H1 (cell line): Measurements from ENCODE around the gene ARF6. TPM values are rescaled to one million over a fixed set of nuclear protein-coding genes. Genes with fewer than 3 reads are reported as not detected.

Experiments
- CTCF ChIA-PET: fragments of 300-600 bp; sonication (Branson Sonifier 250); formaldehyde crosslinking; loops from one replicate; lab custom pipeline; 2021; ENCODE audit not compliant: partially characterized antibody; lab: Charles Lee
- POLR2A ChIA-PET: fragments of 300-600 bp; sonication (Branson Sonifier 250); formaldehyde crosslinking; loops from one replicate; lab custom pipeline; 2021; ENCODE audit warnings: inconsistent platforms; ENCODE audit not compliant: partially characterized antibody; lab: Charles Lee
- DNase-seq, 2 experiments: peaks; one replicate each; pipeline versions ENCODE4 v3.0.0 to v3.0.0-alpha.2; 2010 to 2022; ENCODE audit warnings: low spot score in 2 of 2, low read depth in 1 of 2, mixed read lengths in 1 of 2
- FAIRE-seq: peaks from 2 replicates; lab custom pipeline; 2011; peaks lifted over from hg19 to GRCh38; lab: Jason Lieb, UNC
- H2AFZ ChIP-seq: 2 replicates; pipeline ENCODE4 v1.8.1; 2012; ENCODE audit warnings: low read length, inconsistent platforms
- H2AK5ac ChIP-seq: 2 replicates; pipeline ENCODE4 v1.6.1; 2013; ENCODE audit warnings: low read depth, low read length
- H2BK120ac ChIP-seq: replicated peaks from 2 replicates; pipeline ENCODE3; 2013; ENCODE audit warnings: low read depth, low read length, inconsistent platforms
- H2BK12ac ChIP-seq: 2 replicates; pipeline ENCODE4 v1.6.1; 2013; ENCODE audit warnings: low read depth, low read length
- H2BK15ac ChIP-seq: 2 replicates; pipeline ENCODE4 v1.6.1; 2013; ENCODE audit warnings: low read length
- H2BK20ac ChIP-seq: 2 replicates; pipeline ENCODE4 v1.6.1; 2013; ENCODE audit warnings: low read length
- H2BK5ac ChIP-seq: 2 replicates; pipeline ENCODE4 v1.6.1; 2013; ENCODE audit warnings: low read depth, low read length
- H3K14ac ChIP-seq: 2 replicates; pipeline ENCODE4 v1.6.1; 2013; ENCODE audit warnings: inconsistent platforms; ENCODE audit not compliant: insufficient read length
- H3K18ac ChIP-seq: 2 replicates; pipeline ENCODE4 v1.6.1; 2013; ENCODE audit warnings: low read length; ENCODE audit errors: extremely low read depth
- H3K23ac ChIP-seq: 2 replicates; pipeline ENCODE4 v1.6.1; 2013; ENCODE audit warnings: inconsistent platforms; ENCODE audit not compliant: insufficient read length
- H3K23me2 ChIP-seq: 2 replicates; pipeline ENCODE4 v1.6.1; 2013; ENCODE audit warnings: low read depth, low read length
- H3K27ac ChIP-seq: 2 replicates; pipeline ENCODE4 v1.6.1; 2011; ENCODE audit warnings: low read depth, low read length, inconsistent platforms
- H3K27me3 ChIP-seq, 4 experiments: replicated peaks in 1 of 4; 1 replicate in 1 of 4; 2 replicates in 3 of 4; pipeline versions ENCODE4 v1.6.1 to v1.8.1; 2011 to 2013; ENCODE audit warnings: low read length in 3 of 4, mild to moderate bottlenecking in 3 of 4, inconsistent platforms in 2 of 4, mixed read lengths in 2 of 4, moderate library complexity in 1 of 4; ENCODE audit not compliant: control insufficient read depth in 3 of 4, insufficient read depth in 3 of 4; ENCODE audit errors: extremely low read depth in 1 of 4
- H3K36me3 ChIP-seq, 4 experiments: 2 replicates each; pipeline versions ENCODE4 v1.6.1 to v1.8.1; 2011 to 2013; ENCODE audit warnings: mild to moderate bottlenecking in 4 of 4, low read length in 3 of 4, moderate library complexity in 2 of 4, control low read depth in 1 of 4, inconsistent platforms in 1 of 4; ENCODE audit not compliant: insufficient read depth in 4 of 4, control insufficient read depth in 2 of 4
- H3K4ac ChIP-seq: replicated peaks from 2 replicates; pipeline ENCODE3; 2013; ENCODE audit warnings: low read length, low read depth, mixed read lengths, inconsistent platforms; ENCODE audit not compliant: insufficient read length
- H3K4me1 ChIP-seq, 4 experiments: replicated peaks in 1 of 4; 1 replicate in 1 of 4; 2 replicates in 3 of 4; pipeline versions ENCODE4 v1.6.1 to v1.8.1; 2011 to 2013; ENCODE audit warnings: low read length in 3 of 4, inconsistent platforms in 2 of 4, mixed read lengths in 1 of 4; ENCODE audit not compliant: insufficient read depth in 4 of 4, control insufficient read depth in 3 of 4
- H3K4me2 ChIP-seq, 2 experiments: 2 replicates each; pipeline versions ENCODE4 v1.6.1 to v1.8.1; 2011 to 2013; ENCODE audit warnings: low read depth in 2 of 2, low read length in 2 of 2, control low read depth in 1 of 2, inconsistent platforms in 1 of 2, mild to moderate bottlenecking in 1 of 2; ENCODE audit not compliant: insufficient read depth in 1 of 2
- H3K4me3 ChIP-seq, 4 experiments: fragments of 200-600, 300-600 bp in 1 of 4; sonication (generic), shearing (Covaris generic), sonication (Bioruptor Twin) in 1 of 4; 2 replicates each; pipeline versions ENCODE4 v1.5.1 to v1.8.1; 2011 to 2016; ENCODE audit warnings: low read length in 4 of 4, low read depth in 3 of 4, control low read depth in 2 of 4, inconsistent platforms in 2 of 4, mild to moderate bottlenecking in 2 of 4, mixed read lengths in 1 of 4, moderate library complexity in 1 of 4; ENCODE audit not compliant: insufficient read depth in 2 of 4; ENCODE audit errors: extremely low read depth in 1 of 4
- H3K56ac ChIP-seq: replicated peaks from 2 replicates; pipeline ENCODE3; 2013; ENCODE audit warnings: low read depth, mild to moderate bottlenecking, mixed read lengths, low read length, inconsistent platforms; ENCODE audit not compliant: insufficient read length
- H3K79me1 ChIP-seq: 2 replicates; pipeline ENCODE4 v1.6.1; 2013; ENCODE audit warnings: low read depth, low read length, control low read depth
- H3K79me2 ChIP-seq, 2 experiments: 2 replicates each; pipeline versions ENCODE4 v1.6.1 to v1.8.1; 2012 to 2013; ENCODE audit warnings: low read length in 2 of 2, mild to moderate bottlenecking in 2 of 2, inconsistent platforms in 1 of 2; ENCODE audit not compliant: insufficient read depth in 2 of 2, control insufficient read depth in 1 of 2
- H3K9ac ChIP-seq, 4 experiments: replicated peaks in 1 of 4; 1 replicate in 1 of 4; 2 replicates in 3 of 4; pipeline versions ENCODE4 v1.6.1 to v1.8.1; 2011 to 2013; ENCODE audit warnings: low read depth in 3 of 4, low read length in 3 of 4, control low read depth in 2 of 4, mild to moderate bottlenecking in 2 of 4, moderate library complexity in 2 of 4, inconsistent platforms in 1 of 4; ENCODE audit errors: extremely low read depth in 1 of 4
- H3K9me3 ChIP-seq, 2 experiments: 2 replicates each; pipeline versions ENCODE4 v1.6.1 to v1.8.1; 2012 to 2013; ENCODE audit warnings: mild to moderate bottlenecking in 2 of 2, moderate library complexity in 2 of 2, control low read depth in 1 of 2, inconsistent platforms in 1 of 2, low read depth in 1 of 2, low read length in 1 of 2, mixed read lengths in 1 of 2; ENCODE audit not compliant: insufficient read depth in 2 of 2
- H4K20me1 ChIP-seq, 2 experiments: replicated peaks in 1 of 2; 2 replicates each; pipeline versions ENCODE3 to v1.8.1; 2011 to 2013; ENCODE audit warnings: inconsistent platforms in 2 of 2, low read length in 2 of 2, mild to moderate bottlenecking in 1 of 2; ENCODE audit not compliant: insufficient read depth in 2 of 2, control insufficient read depth in 1 of 2
- H4K5ac ChIP-seq: 2 replicates; pipeline ENCODE4 v1.6.1; 2013; ENCODE audit warnings: low read length, low read depth, mixed read lengths, inconsistent platforms; ENCODE audit not compliant: insufficient read length
- H4K8ac ChIP-seq: 2 replicates; pipeline ENCODE4 v1.8.0; 2013; ENCODE audit warnings: mild to moderate bottlenecking, moderate library complexity, low read length, inconsistent platforms; ENCODE audit not compliant: insufficient read depth; ENCODE audit errors: extremely low read depth
- H4K91ac ChIP-seq: replicated peaks from 2 replicates; pipeline ENCODE3; 2013; ENCODE audit warnings: low read length, mixed read lengths, inconsistent platforms; ENCODE audit not compliant: insufficient read length
- CEBPB ChIP-seq: IDR thresholded peaks from 2 replicates; pipeline ENCODE4 v1.6.1; 2012; ENCODE audit warnings: low read depth, low read length
- EP300 ChIP-seq, 2 experiments: IDR thresholded peaks; 1 replicate in 1 of 2; 2 replicates in 1 of 2; pipeline ENCODE4 v1.6.1; 2011 to 2012; ENCODE audit warnings: low read depth in 2 of 2, low read length in 2 of 2, mild to moderate bottlenecking in 2 of 2, borderline replicate concordance in 1 of 2, inconsistent platforms in 1 of 2, moderate library complexity in 1 of 2
- EZH2 ChIP-seq: fragments of 200-600 bp; sonication (generic); IDR thresholded peaks from 2 replicates; pipeline ENCODE4 v1.7.1; 2012; ENCODE audit warnings: low read depth, mild to moderate bottlenecking, moderate library complexity, low read length, inconsistent platforms; ENCODE audit not compliant: severe bottlenecking
- GTF2F1 ChIP-seq: IDR thresholded peaks from 2 replicates; pipeline ENCODE4 v1.6.1; 2012; ENCODE audit warnings: low read depth, low read length, improper control_type of control experiment, borderline replicate concordance
- JUN ChIP-seq: IDR thresholded peaks from 2 replicates; pipeline ENCODE4 v1.6.1; 2011; ENCODE audit warnings: low read depth, mild to moderate bottlenecking, improper control_type of control experiment, low read length
- KDM4A ChIP-seq: IDR thresholded peaks from one replicate; pipeline ENCODE4 v1.7.1; 2012; ENCODE audit warnings: low read depth, mild to moderate bottlenecking, moderate library complexity, low read length, inconsistent platforms; ENCODE audit not compliant: severe bottlenecking
- MAX ChIP-seq: IDR thresholded peaks from 2 replicates; pipeline ENCODE4 v1.6.1; 2012; ENCODE audit warnings: inconsistent platforms
- RXRA ChIP-seq: IDR thresholded peaks from 2 replicates; pipeline ENCODE4 v1.6.1; 2011; ENCODE audit warnings: low read depth, mild to moderate bottlenecking, low read length, moderate library complexity; ENCODE audit not compliant: insufficient read depth
- SP4 ChIP-seq: IDR thresholded peaks from 2 replicates; pipeline ENCODE4 v1.6.1; 2012; ENCODE audit warnings: low read length, inconsistent platforms
- USF2 ChIP-seq: IDR thresholded peaks from 2 replicates; pipeline ENCODE4 v1.6.1; 2011; ENCODE audit warnings: low read length, improper control_type of control experiment
- WGBS, 2 experiments: shearing (Covaris generic) in 1 of 2; methylation state at CpG; one replicate each; pipeline versions ENCODE4 v1.1.6 to v1.1.7; 2013 to 2015; ENCODE audit warnings: low lambda C conversion rate in 2 of 2, mixed read lengths in 2 of 2, inconsistent platforms in 1 of 2, low coverage in 1 of 2, missing lambda C conversion rate in 1 of 2; ENCODE audit not compliant: insufficient replicate concordance in 2 of 2, insufficient coverage in 1 of 2, insufficient read length in 1 of 2; ENCODE audit errors: extremely low coverage in 1 of 2, missing lambda C conversion rate in 1 of 2; 5-methylcytosine and 5-hydroxymethylcytosine counted together
- polyA plus RNA-seq, 7 experiments: library from polyadenylated mRNA; depleted of rRNA in 3 of 7; stranded (reverse) in 5 of 7; unstranded in 2 of 7; fragments of >200 nt in 5 of 7; fragments of 200-250 nt in 2 of 7; gene quantifications; 1 replicate in 5 of 7; 2 replicates in 1 of 7; 4 replicates in 1 of 7; pipeline versions ENCODE4 v1.2.1 to v1.2.3, GENCODE V29; 2011 to 2013; ENCODE audit warnings: missing spikeins in 2 of 7, mixed read lengths in 2 of 7
- total RNA-seq: library from RNA; stranded (reverse); fragmentation: NEBNext Ultra II Directional; extraction: Animal tissue kit (Norgen Biotek cat#: 25700); gene quantifications from 2 replicates; pipeline ENCODE4 v1.2.1, GENCODE V29; 2021

Gene ARF6
- total and polyA plus RNA-seq, 2 of the 8 experiments (the other 6 are each of a cell fraction or from before 2014, with no cell fraction given) = 17.2 to 56.7 TPM

- H3K27me3 ChIP-seq = no peaks in the 10 kb centered on the region
- H3K79me2 ChIP-seq = no peaks in the 10 kb centered on the region
- H3K18ac ChIP-seq = no peak overlapping the region
- no peak for TF ChIP-seq JUN
- no peak for TF ChIP-seq MAX
- no peak for TF ChIP-seq USF2
- TF ChIP-seq SP4 = no peak
- TF ChIP-seq EZH2 = no peak
- no peak for TF ChIP-seq GTF2F1
- TF ChIP-seq KDM4A = no peak
- no peak for TF ChIP-seq CEBPB
- no peak for TF ChIP-seq EP300 (IDR thresholded peaks at IDR 0.05; ENCODE audit: borderline replicate concordance in 1 of 2, low read depth in 2 of 2, low read length in 2 of 2)
- no peak for TF ChIP-seq RXRA
- H3K9me3 ChIP-seq = no peaks in the 10 kb centered on the region
- H3K36me3 ChIP-seq = no peaks in the 10 kb centered on the region
- H4K8ac ChIP-seq = no peak overlapping the region
- no peak overlapping the region for H2BK20ac ChIP-seq
- H3K23ac ChIP-seq = no peak overlapping the region
- no peaks in the 10 kb centered on the region for H3K79me1 ChIP-seq
- H4K20me1 ChIP-seq = no peaks in the 10 kb centered on the region
- H3K9ac ChIP-seq = no peak overlapping the region
- H3K23me2 ChIP-seq = no peaks in the 10 kb centered on the region
- no peak overlapping the region for H3K27ac ChIP-seq
- H3K4me3 ChIP-seq = no peak overlapping the region
- H2BK120ac ChIP-seq = no peak overlapping the region
- H3K4me1 ChIP-seq = no peaks in the 10 kb centered on the region
- H2AFZ ChIP-seq = no peak overlapping the region
- no peak overlapping the region for H3K56ac ChIP-seq
- H2BK12ac ChIP-seq = no peak overlapping the region
- H2BK15ac ChIP-seq = no peak overlapping the region
- H4K5ac ChIP-seq = no peak overlapping the region
- no peak overlapping the region for H3K4me2 ChIP-seq
- no peak overlapping the region for H2BK5ac ChIP-seq
- FAIRE-seq (no peak), DNase-seq (no peak)
- CTCF ChIA-PET = no interaction called here
- H2AK5ac ChIP-seq = no peak overlapping the region
- no peak overlapping the region for H4K91ac ChIP-seq
- no peak overlapping the region for H3K14ac ChIP-seq
- H3K4ac ChIP-seq = no peak overlapping the region
- POLR2A ChIA-PET = no interaction called here
- 89% methylated on average over 1 of the region's 1 CpG; no CpG with 5 or more reads in 1 of the 2 experiments for WGBS, 2 experiments
Observed at GRCh38 chr14:49944501-49944900, 51.6 kb downstream of the ARF6 start.
